Suprapubic skin (tissue), 4 donors: ENCODE data around the gene RIPOR3.

Experiments used
- CTCF ChIP-seq, 2 donors: fragments of 200-600 bp in 1 of 2; fragments of 450-650 bp in 1 of 2; sonication (generic) in 1 of 2; IDR thresholded peaks; one replicate each; pipeline ENCODE4 v1.5.1; 2016 to 2019; ENCODE audit warnings: antibody characterized with exemption in 2 of 2, mild to moderate bottlenecking in 1 of 2, moderate library complexity in 1 of 2
- EP300 ChIP-seq: sonication (generic); formaldehyde crosslinking; IDR thresholded peaks from one replicate; pipeline ENCODE4 v1.6.1; 2017; ENCODE audit warnings: antibody characterized with exemption
- POLR2A ChIP-seq, 2 donors: fragments of 450-650 bp; IDR thresholded peaks; one replicate each; pipeline ENCODE4 v1.6.1; 2017; ENCODE audit warnings: antibody characterized with exemption in 2 of 2, mild to moderate bottlenecking in 2 of 2, moderate library complexity in 2 of 2
- POLR2AphosphoS5 ChIP-seq, 3 donors: sonication (generic); formaldehyde crosslinking; IDR thresholded peaks; one replicate each; pipeline ENCODE4 v1.6.1; 2017; ENCODE audit warnings: antibody characterized with exemption in 3 of 3

DNA sequence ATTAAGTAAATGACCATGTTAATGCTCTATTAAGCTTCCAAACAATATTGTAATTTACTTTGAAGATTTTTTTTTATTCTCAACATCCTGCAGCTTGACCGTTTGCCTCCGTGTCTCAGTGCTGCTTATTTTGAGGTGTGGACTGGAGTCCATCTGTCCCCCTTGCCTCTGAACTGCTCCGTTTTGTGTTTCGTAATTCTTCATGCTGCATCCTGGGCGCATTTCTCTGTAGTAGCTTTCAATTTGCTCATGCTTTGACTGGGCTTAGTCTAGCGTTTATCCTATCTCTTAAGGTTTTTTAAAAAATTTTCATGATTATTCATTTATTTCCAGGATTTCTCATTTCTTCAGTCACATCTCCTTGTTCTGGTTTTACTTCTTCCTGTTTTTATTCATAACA, 143.4 kb downstream of the RIPOR3 start:
- TF ChIP-seq POLR2A (IDR thresholded peaks at IDR 0.05) (no peak), CTCF (IDR thresholded peaks at IDR 0.05) (no peak), POLR2AphosphoS5 (IDR thresholded peaks at IDR 0.05) (no peak), EP300 (no peak)
